Measurements from ENCODE around the gene FBXO45. TPM values are rescaled to one million over a fixed set of nuclear protein-coding genes. Genes with fewer than 3 reads are reported as not detected.
"Not testable (repeated sequence)": the region's sequence is repeated elsewhere in the genome, so short reads cannot be mapped to it uniquely, and the experiment has no call there.

The FBXO45 gene
- total RNA-seq, 2 donors from 2014 or later: 6.3 to 6.5 TPM

GRCh38 chr3:196636369-196637349 lies 68.2 kb downstream of the FBXO45 start:
- no peak for TF ChIP-seq CTCF (IDR thresholded peaks at IDR 0.05)
- H3K4me1 ChIP-seq: peaks cover 0 to 20% of the 10 kb centered on the region in 2 donors
- no peaks in the 10 kb centered on the region for H3K9me3 ChIP-seq
- H3K27me3 ChIP-seq: peaks cover 0 to 8% of the 10 kb centered on the region in 2 donors
- no peak for DNase-seq (ENCODE audit: low spot score)
- H3K27ac ChIP-seq: no peak overlapping the region
- no peaks in the 10 kb centered on the region for H3K36me3 ChIP-seq
- no peak overlapping the region for H3K4me3 ChIP-seq

- H3K4me1 ChIP-seq: peaks cover 0 to 11% of the 10 kb centered on the region in 2 donors
- H3K27me3 ChIP-seq; H3K4me3 ChIP-seq; H3K9me3 ChIP-seq; DNase-seq (ENCODE audit: low spot score); H3K36me3 ChIP-seq; H3K27ac ChIP-seq: not testable (repeated sequence)
Observed at GRCh38 chr3:196637941-196638340, 69.5 kb downstream of the FBXO45 start.

Other genes with a start within 250 kb of the FBXO45 start
- gene TM4SF19, start 230.3 kb upstream of the FBXO45 start, total RNA-seq: not detected
- 10 to 100 TPM; 10.5 to 13.3 TPM for gene UBXN7, start 136.2 kb upstream of the FBXO45 start, total RNA-seq
- gene RNF168, start 64.9 kb upstream of the FBXO45 start, total RNA-seq: 10 to 100 TPM; 14.9 to 15.5 TPM
- 10 to 100 TPM in 1 of 2 donors, 1 to 10 TPM in 1; 3.6 to 42.3 TPM for gene SMCO1, start 53.3 kb upstream of the FBXO45 start, total RNA-seq
- gene WDR53, start 106 bp upstream of the FBXO45 start, total RNA-seq: 1 to 10 TPM; 3.0 to 4.3 TPM
- 1 to 10 TPM; 2.4 to 4.8 TPM for gene NRROS, start 71.0 kb downstream of the FBXO45 start, total RNA-seq
- 1 to 10 TPM; 1.1 to 1.4 TPM for gene CEP19, start 143.6 kb downstream of the FBXO45 start, total RNA-seq
- gene PIGX, start 143.7 kb downstream of the FBXO45 start, total RNA-seq: 10 to 100 TPM; 12.0 to 25.0 TPM
- gene PAK2, start 171.2 kb downstream of the FBXO45 start, total RNA-seq: 10 to 100 TPM; 47.5 to 48.7 TPM

All from right atrium auricular region (tissue), 2 donors.